ENCODE results near the gene ISG15.
A peak's percentile ranks its signal among the peaks of the same experiment; 100 is the strongest.
"Not testable (repeated sequence)": the region's sequence is repeated elsewhere in the genome, so short reads cannot be mapped to it uniquely, and the experiment has no call there.

The ISG15 gene

GRCh38 chr1:1055841-1056736 lies 42.8 kb downstream of the ISG15 start:
- no peak for DNase-seq (ENCODE audit: extremely low read depth in 1 of 2, low read depth in 1 of 2)

- not testable (repeated sequence) for DNase-seq (ENCODE audit: extremely low read depth in 1 of 2, low read depth in 1 of 2)
These were observed 44.4 kb downstream of the ISG15 start for GRCh38 chr1:1057769-1058087.

- DNase-seq (ENCODE audit: extremely low read depth in 1 of 2, low read depth in 1 of 2) = no peak
These were observed 45.0 kb downstream of the ISG15 start for GRCh38 chr1:1058088-1058905.

GRCh38 chr1:1058921-1059493 lies 45.7 kb downstream of the ISG15 start:
- no peak for DNase-seq (ENCODE audit: extremely low read depth in 1 of 2, low read depth in 1 of 2)

GRCh38 chr1:1059494-1060280 lies 46.4 kb downstream of the ISG15 start:
- peak; percentile 83 to 88 for DNase-seq (ENCODE audit: extremely low read depth in 1 of 2, low read depth in 1 of 2)

- DNase-seq (ENCODE audit: extremely low read depth in 1 of 2, low read depth in 1 of 2) = no peak
These were observed 47.1 kb downstream of the ISG15 start for GRCh38 chr1:1060281-1061000.

GRCh38 chr1:1061682-1062345 lies 48.5 kb downstream of the ISG15 start:
- DNase-seq (ENCODE audit: extremely low read depth in 1 of 2, low read depth in 1 of 2) = no peak

- no peak for DNase-seq (ENCODE audit: extremely low read depth in 1 of 2, low read depth in 1 of 2)
These were observed 49.3 kb downstream of the ISG15 start for GRCh38 chr1:1062348-1063163.

GRCh38 chr1:1063261-1063944 lies 50.1 kb downstream of the ISG15 start:
- no peak for DNase-seq (ENCODE audit: extremely low read depth in 1 of 2, low read depth in 1 of 2)

Measured in stimulated activated CD8-positive, alpha-beta memory T cell treated with anti-CD3 and anti-CD28 coated beads, Interleukin-7, amount 100 ng/mL, for 48 hours (primary cell).